ENCODE measurements around the gene LCNL1.
"Not testable (repeated sequence)": the region's sequence is repeated elsewhere in the genome, so short reads cannot be mapped to it uniquely, and the experiment has no call there.

Gene LCNL1

DNA sequence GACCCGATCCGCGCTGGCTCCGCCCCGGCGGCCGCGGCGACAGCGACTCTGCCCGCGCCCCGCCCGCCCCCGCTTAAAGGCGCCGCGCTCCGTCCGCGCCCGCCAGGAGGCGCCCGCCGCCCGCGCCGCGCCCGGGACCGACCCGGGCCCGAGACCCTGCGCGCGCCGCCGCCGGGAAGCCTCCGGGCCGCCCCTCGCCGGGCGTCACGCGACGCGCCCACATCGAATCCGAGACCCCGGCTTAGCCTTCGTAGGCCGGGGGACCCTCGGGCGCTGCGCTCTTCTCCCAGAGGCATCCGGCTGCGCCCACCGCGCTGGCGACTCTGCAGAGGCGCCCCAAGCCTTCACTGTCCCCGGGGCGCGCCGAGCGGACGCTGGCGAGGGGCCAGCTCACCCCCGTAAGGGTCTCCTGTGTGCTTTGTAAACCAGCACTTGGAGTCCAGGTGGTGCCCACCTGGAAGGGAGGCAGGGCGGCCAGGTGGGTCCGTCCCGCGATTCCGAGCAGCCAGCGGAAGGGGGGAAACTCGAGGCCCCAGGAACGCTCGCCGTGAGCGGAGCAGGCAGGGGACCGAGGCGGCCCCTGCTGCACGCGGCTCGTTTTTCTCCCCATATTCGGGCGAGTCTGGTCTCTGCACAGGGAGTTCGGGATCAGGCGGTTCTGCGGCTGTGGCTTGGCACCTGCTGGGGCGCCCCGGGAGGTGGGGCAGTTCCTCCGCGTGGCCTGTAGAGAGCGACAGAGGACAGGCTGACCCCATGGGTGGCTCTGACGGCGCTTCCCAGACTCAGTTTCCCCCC lies 45.7 kb downstream of the LCNL1 start:
- peak; percentile 56 for DNase-seq

DNA sequence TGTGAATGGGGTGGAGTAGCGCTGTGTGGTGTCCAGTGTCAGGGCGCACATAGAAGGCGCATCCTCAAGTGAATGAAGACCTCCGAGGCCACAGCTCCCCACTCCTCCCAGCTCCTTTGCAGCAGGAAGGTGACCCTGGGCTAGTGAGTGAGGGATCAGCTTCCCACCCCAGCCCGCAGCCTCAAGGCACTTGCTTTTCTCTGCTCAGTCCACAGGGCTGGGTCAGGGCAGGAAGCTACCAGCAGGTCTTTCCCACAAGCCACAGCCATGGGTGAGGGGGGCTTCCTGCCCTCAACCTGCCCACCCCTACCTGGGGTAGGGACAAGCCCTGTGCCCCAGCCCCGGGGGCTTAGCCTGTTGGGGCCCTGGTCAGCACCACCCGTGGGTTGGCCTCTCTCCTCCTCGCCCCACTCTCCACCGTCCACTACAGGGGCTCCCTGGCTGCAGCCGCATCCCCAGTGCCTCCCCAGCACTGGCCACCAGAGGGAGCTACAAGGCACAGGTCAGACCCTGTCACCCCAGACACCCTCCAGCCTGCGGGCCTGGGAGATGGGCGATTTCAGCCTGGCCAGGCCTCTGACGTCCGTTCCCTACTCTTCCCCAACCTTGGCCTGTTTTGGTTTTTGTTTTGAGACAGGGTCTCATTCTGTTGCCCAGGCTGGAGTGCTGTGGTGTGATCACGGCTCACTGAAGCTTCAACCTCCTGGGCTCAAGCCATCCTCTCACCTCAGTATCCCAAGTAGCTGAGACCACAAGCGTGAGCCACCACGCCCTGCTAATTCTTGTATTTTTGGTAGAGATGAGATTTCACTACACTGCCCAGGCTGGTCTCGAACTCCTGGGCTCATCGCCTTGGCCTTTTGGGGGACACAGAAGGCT lies 46.5 kb downstream of the LCNL1 start:
- DNase-seq = peak; percentile 45

DNA sequence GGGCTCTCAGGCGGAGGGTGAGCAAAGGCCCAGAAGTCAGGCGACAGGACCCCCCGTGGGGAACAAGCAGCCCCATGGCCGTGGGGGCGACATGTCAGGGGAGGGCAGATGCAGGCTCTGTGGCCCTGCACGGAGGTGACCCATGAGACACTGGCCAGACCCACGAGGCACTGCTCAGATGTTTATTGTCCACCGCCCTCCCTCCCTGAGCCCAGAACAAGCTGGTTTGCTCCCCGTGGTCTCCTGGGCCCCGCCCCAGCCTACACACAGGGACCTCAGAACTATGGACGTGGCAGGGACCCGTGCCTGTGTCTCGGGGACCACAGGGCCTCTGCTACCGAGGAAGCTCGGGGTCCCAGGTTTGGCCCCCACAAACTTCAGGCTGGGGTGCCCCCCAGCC lies 47.2 kb downstream of the LCNL1 start:
- DNase-seq = no peak

DNA sequence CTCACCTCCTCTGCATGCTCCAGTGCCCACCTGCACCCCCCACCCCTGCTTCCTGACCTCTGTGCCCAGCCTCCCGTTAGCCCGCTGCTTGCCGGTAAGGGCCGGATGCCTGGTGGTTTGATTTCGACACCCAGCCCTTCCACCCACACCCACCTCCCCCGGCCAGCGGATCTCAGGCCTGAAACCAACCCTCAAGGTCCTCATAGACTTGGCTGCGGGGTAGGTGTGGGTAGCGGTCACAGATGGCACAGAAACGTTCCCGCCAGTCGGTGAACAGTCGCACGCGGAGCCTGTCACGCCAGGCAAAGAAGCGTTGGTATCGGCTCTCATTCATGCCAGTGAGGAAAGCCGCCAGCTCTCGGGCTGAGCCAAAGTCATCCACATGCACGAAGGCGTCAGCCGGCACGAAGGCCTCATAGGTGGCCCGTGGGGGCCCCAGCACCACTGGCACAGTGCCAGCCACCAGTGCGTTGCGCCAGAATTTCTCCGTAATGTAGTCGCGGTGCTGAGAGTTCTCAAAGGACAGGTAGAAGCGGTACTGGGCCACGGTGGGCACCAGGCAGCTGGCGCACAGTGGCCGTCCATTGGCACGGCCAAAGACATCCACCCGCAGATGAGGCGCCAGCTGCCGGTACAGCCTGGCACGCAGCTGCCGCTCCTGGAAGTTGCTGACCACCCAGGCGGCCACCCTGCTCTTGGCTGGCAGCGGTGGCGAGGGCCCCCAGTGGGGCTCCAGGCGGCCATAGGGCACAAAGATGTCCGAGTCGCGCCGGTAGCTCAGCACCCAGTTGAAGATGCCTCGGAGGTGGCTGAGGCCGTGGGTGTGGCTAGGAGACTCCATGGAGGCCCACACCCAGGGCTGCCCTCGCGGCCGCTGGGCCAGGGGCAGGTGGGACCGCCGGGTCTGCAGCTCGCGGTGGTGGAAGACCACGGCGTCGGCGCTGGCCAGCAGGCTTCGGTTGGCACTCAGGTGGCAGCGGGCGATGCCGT lies 48.0 kb downstream of the LCNL1 start:
- no peak for DNase-seq

DNA sequence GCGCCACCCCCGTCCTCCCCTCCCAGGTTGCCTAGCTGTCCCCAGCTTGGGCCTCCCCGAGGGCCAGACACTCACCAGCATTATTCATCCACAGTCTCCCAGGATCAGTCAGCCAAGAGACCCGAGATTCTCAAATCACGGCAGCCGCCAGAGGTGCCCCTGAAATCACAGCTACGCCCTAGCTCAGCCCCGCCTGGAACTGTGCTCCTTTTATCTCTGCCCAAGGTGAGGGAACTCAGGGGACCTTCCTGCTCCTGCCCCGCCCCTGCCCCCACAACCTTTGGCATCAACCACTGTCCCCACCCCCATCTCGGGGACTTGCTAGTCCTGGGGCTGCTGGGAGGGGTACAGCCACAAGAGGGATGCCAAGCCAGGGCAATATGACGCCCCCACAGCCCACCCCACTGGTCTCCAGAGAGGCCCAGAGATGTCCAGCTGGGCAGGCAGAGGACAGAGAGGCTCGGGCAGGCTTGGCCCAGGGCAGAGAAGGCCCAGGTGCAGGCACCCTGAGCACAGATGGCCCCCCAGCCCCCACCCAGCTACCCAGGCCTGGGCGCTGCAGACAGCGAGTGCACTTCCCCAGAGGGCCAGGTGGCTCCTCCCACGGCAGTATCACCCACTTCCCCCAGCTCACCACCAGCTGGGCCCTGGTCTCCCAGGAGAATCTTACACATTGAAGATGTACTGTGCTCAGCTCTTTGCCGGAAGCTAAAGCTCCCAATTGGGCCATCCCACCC lies 49.3 kb downstream of the LCNL1 start, which contains the start of gene FUT7:
TSS of gene FUT7 (minus strand) at position 185 of the 737 bp plus-strand sequence. CDS start at position 88, 97 bp downstream.
- no peak for DNase-seq

DNA sequence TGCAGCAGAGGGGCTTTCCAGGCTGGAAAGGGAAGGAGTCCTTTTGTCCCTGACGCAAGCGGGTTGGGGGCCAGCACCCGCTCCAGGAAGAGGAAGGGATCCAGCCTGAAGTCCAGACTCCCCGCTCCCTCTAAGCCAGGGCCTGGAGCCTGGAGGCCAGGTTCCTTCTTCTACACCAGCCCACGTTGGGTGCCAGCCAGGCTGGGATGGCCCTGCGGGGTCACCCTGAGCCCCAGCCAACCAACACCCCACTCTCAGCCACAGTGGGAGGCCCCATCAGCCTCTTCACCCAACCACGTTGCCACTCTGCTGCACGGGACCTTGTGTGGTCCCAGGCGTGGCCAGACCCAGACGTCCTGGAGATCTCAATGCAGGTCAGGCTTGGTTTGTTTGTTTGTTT lies 50.1 kb downstream of the LCNL1 start:
- DNase-seq = no peak

DNA sequence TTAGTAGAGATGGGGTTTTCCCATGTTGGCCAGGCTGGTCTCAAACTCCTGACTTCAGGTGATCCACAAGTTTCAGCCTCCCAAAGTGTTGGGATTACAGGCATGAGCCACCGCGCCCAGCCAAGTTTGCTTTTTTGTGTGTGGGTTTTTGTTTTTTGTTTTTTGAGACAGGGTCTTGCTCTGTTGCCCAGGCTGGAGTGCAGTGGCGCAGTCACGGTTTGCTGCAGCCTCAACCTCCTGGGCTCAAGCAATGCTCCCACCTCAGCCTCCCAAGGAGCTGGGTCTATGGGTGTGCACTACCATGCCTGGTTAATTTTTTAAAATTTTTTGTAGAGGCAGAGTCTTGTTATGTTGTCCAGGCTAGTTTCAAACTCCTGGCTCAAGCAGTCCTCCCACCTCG lies 50.7 kb downstream of the LCNL1 start:
- DNase-seq = not testable (repeated sequence)

DNA sequence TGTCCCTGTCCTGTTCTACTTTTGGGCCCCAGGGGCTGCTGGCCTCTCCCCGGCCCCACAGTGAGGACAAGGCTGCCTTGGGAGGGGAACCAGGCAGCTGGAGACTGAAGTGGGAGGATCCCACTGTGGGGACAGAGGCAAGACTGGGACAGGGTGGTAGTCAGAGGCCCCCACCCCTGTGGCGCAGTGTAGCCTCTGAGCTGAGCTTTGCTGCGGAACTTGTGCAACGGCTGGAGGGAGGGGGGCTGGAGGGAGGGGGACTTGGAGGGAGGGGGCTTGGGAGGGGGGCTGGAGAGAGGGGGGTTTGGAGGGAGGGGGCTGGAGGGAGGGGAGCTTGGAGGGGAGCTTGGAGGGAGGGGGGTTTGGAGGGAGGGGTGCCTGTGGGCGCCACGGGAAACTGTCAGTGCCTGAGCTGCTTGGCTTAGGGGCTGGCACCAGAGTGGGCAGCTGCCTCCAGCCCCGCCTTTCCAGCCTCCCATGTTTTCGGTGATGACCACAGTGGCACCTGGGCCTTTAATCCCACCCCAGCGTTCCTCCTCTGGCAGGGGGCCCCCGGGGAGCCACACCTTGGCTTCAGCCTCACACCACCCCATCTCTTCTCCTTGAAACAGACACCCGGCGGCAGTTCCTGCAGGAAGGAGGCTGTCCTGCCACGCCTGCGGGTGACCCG lies 51.4 kb downstream of the LCNL1 start:
- no peak for DNase-seq

DNA sequence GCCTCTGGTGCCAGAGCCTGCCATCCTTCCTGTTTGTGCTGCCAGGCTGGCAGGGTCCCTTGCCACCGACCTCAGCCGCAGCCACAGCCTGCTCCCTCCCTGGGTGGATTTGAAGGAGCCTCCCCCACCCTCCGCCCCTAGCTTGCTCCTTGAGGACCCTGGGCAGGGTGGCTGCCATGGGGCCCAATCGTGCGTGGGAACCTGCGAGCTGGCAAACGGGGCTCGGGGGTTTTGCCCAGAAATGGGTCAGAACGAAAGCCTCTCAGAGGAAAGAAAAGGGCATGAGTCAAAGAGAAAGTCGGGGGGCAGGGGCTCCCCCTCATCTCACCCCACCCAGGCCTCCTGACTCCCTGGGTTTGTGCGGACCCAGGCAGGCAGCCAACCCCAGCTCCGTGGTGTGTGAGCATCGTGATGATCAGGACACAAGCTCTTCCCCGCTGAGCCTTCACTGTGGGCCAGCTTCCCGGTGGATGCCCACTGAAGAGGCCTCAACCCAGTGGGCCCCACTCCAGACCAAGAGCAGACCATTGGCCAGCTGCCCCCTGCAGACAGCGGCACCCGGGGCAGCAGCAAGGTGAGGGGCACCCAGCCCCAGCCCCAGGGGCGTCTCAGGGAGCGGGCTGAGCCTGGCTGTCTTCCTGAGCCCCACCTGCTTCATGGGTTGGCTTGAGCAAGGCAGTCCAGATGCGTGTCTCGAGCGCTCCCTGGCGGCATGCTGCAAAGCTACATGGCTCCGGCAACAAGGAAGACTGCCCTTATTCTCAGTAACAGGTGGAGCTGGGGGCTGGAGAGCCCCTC lies 52.1 kb downstream of the LCNL1 start:
- peak; percentile 59 for DNase-seq
